GM12878 (cell line): ENCODE data around the gene ASB9. TPM values are rescaled to one million over a fixed set of nuclear protein-coding genes. Genes with fewer than 3 reads are reported as not detected.

Experiments used
- ATAC-seq: fragments of 200-7000 bp; cut with Tn5 transposase; 3 replicates; pipeline ENCODE4 v1.9.1; 2020; ENCODE audit warnings: mild to moderate bottlenecking, moderate library complexity
- BruUV-seq: library from RNA; stranded (reverse); fragments of 400-500 nt; replicated peaks from 2 replicates; lab custom pipeline; 2021; lab: Mats Ljungman, UMichigan
- CTCF ChIA-PET: fragments of 300-600 bp; sonication (Branson Sonifier 250); formaldehyde crosslinking; extraction: SDS; loops from one replicate; lab custom pipeline; 2021; ENCODE audit warnings: inconsistent platforms; lab: Yijun Ruan, JAX
- POLR2A ChIA-PET: fragments of 350-600 bp; formaldehyde crosslinking; extraction: SDS; loops from one replicate; lab custom pipeline; 2021; ENCODE audit warnings: inconsistent platforms; lab: Charles Lee
- RAD21 ChIA-PET: fragments of 300-600 bp; sonication (Branson Sonifier 250); formaldehyde crosslinking; loops from one replicate; lab custom pipeline; 2023; ENCODE audit warnings: antibody characterized with exemption; ENCODE audit not compliant: unreplicated experiment; lab: Charles Lee
- SMC1A ChIA-PET: fragments of 300-600 bp; sonication (Branson Sonifier 250); formaldehyde crosslinking; loops from one replicate; lab custom pipeline; 2023; ENCODE audit not compliant: unreplicated experiment, uncharacterized antibody; lab: Charles Lee
- DNase-seq: peaks from one replicate; pipeline ENCODE4 v3.0.0-alpha.2; 2011; ENCODE audit warnings: low read depth, low spot score
- FAIRE-seq: peaks from 3 replicates; lab custom pipeline; 2011; peaks lifted over from hg19 to GRCh38; lab: Jason Lieb, UNC
- H2AFZ ChIP-seq: 2 replicates; pipeline ENCODE4 v1.6.0; 2011; ENCODE audit warnings: low read depth, low read length, control low read depth; ENCODE audit not compliant: control insufficient read depth
- H3K27ac ChIP-seq: 2 replicates; pipeline ENCODE4 v1.5.1; 2011; ENCODE audit warnings: control low read depth; ENCODE audit not compliant: control insufficient read depth, insufficient read depth
- H3K27me3 ChIP-seq, 2 experiments: replicated peaks in 1 of 2; 2 replicates each; pipeline versions ENCODE4 v1.6.0 to v1.6.1; 2011; ENCODE audit warnings: low read length in 1 of 2; ENCODE audit not compliant: control insufficient read depth in 2 of 2, insufficient read depth in 2 of 2
- H3K36me3 ChIP-seq, 2 experiments: 2 replicates each; pipeline ENCODE4 v1.5.1; 2011; ENCODE audit warnings: low read length in 1 of 2; ENCODE audit not compliant: control insufficient read depth in 2 of 2, insufficient read depth in 2 of 2
- H3K4me1 ChIP-seq: 2 replicates; pipeline ENCODE4 v1.6.1; 2011; ENCODE audit warnings: mild to moderate bottlenecking, low read length, moderate library complexity, mixed read lengths; ENCODE audit not compliant: control insufficient read depth, insufficient read depth
- H3K4me2 ChIP-seq: 2 replicates; pipeline ENCODE4 v1.6.0; 2011; ENCODE audit warnings: control low read depth; ENCODE audit not compliant: control insufficient read depth, insufficient read depth
- H3K4me3 ChIP-seq: fragments of 200-600 bp; sonication (generic); 2 replicates; pipeline ENCODE4 v1.5.1; 2016
- H3K79me2 ChIP-seq: 2 replicates; pipeline ENCODE4 v1.6.0; 2011; ENCODE audit warnings: low read length; ENCODE audit not compliant: control insufficient read depth, insufficient read depth
- H3K9ac ChIP-seq: 2 replicates; pipeline ENCODE4 v1.8.0; 2011; ENCODE audit warnings: low read length, control low read depth, mixed read lengths; ENCODE audit not compliant: control insufficient read depth, insufficient read depth
- H3K9me3 ChIP-seq: replicated peaks from 3 replicates; pipeline ENCODE4 v1.5.1; 2011; ENCODE audit warnings: mild to moderate bottlenecking, low read length; ENCODE audit not compliant: control insufficient read depth, insufficient read depth
- H4K20me1 ChIP-seq: 2 replicates; pipeline ENCODE4 v1.6.0; 2011; ENCODE audit not compliant: control insufficient read depth, insufficient read depth
- DPF2 ChIP-seq: fragments of 450-650 bp; IDR thresholded peaks from 2 replicates; pipeline ENCODE4 v1.6.1; 2017; ENCODE audit warnings: mild to moderate bottlenecking
- JUND ChIP-seq: IDR thresholded peaks from 2 replicates; pipeline ENCODE4 v1.6.1; 2012; ENCODE audit warnings: low read depth, mild to moderate bottlenecking, low read length, improper control_type of control experiment, moderate library complexity
- NFYA ChIP-seq: IDR thresholded peaks from 2 replicates; pipeline ENCODE4 v1.6.1; 2011; ENCODE audit warnings: low read depth, mild to moderate bottlenecking, low read length, improper control_type of control experiment, borderline replicate concordance
- SMARCA5 ChIP-seq: fragments of 450-650 bp; IDR thresholded peaks from 2 replicates; pipeline ENCODE4 v1.6.1; 2017; ENCODE audit warnings: mild to moderate bottlenecking
- SUPT20H ChIP-seq: IDR thresholded peaks from 2 replicates; pipeline ENCODE4 v1.6.1; 2011; ENCODE audit warnings: low read depth, mild to moderate bottlenecking, low read length, moderate library complexity, borderline replicate concordance; ENCODE audit not compliant: control insufficient read depth
- YBX1 ChIP-seq: fragments of 450-650 bp; IDR thresholded peaks from 2 replicates; pipeline ENCODE4 v1.6.1; 2016; ENCODE audit warnings: antibody characterized with exemption
- WGBS: methylation state at CpG from one replicate; pipeline ENCODE4 v1.1.6; 2016; ENCODE audit warnings: low lambda C conversion rate; ENCODE audit not compliant: insufficient replicate concordance, insufficient coverage; ENCODE audit errors: missing lambda C conversion rate; 5-methylcytosine and 5-hydroxymethylcytosine counted together
- in situ Hi-C: fragments of 300-500 bp; cut with MboI; formaldehyde crosslinking; loops from 9 replicates; pipeline ENCODE4 v1.14.3; 2018; ENCODE audit warnings: mixed read lengths
- intact Hi-C: fragments of 100-400 bp; cut with micrococcal nuclease; formaldehyde crosslinking; loops from one replicate; pipeline ENCODE4 v1.14.2; 2022; ENCODE audit not compliant: unreplicated experiment
- polyA plus RNA-seq, 11 experiments: library from polyadenylated mRNA; depleted of rRNA in 4 of 11; unstranded in 6 of 11; stranded (reverse) in 5 of 11; fragments of >200 nt; fragmentation: Nextera tagmentation in 4 of 11; fragmentation: Illumina TruSeq in 1 of 11; extraction: Ambion mirVana in 4 of 11; extraction: Trizol in 1 of 11; gene quantifications; 1 replicate in 1 of 11; 2 replicates in 10 of 11; pipeline versions ENCODE4 v1.2.1 to v1.2.3, GENCODE V29; 2011 to 2016; ENCODE audit warnings: inconsistent platforms in 2 of 11, missing spikeins in 2 of 11, low read depth in 1 of 11
- total RNA-seq, 4 experiments: library from RNA; depleted of rRNA in 3 of 4; stranded (reverse); fragments of >200 nt in 3 of 4; fragmentation: Illumina TruSeq in 1 of 4; extraction: Trizol in 1 of 4; gene quantifications; 2 replicates each; pipeline versions ENCODE4 v1.2.1 to v1.2.3, GENCODE V29; 2013 to 2021
- TF ChIP-seq, protein P1 (sequence below): IDR thresholded peaks from 2 replicates; pipeline ENCODE4 v1.6.1; 2012; ENCODE audit warnings: improper control_type of control experiment, low read depth, low read length; ENCODE audit not compliant: insufficient replicate concordance
- TF ChIP-seq, protein P2 (sequence below): fragments of 450-650 bp; IDR thresholded peaks from 2 replicates; pipeline ENCODE4 v1.6.1; 2014; ENCODE audit warnings: mild to moderate bottlenecking

Gene ASB9
- total and polyA plus RNA-seq, 10 of the 15 experiments (the other 5 are each of a cell fraction or from before 2014, with no cell fraction given) = 0.31 to 3.5 (median 0.74) TPM

DNA sequence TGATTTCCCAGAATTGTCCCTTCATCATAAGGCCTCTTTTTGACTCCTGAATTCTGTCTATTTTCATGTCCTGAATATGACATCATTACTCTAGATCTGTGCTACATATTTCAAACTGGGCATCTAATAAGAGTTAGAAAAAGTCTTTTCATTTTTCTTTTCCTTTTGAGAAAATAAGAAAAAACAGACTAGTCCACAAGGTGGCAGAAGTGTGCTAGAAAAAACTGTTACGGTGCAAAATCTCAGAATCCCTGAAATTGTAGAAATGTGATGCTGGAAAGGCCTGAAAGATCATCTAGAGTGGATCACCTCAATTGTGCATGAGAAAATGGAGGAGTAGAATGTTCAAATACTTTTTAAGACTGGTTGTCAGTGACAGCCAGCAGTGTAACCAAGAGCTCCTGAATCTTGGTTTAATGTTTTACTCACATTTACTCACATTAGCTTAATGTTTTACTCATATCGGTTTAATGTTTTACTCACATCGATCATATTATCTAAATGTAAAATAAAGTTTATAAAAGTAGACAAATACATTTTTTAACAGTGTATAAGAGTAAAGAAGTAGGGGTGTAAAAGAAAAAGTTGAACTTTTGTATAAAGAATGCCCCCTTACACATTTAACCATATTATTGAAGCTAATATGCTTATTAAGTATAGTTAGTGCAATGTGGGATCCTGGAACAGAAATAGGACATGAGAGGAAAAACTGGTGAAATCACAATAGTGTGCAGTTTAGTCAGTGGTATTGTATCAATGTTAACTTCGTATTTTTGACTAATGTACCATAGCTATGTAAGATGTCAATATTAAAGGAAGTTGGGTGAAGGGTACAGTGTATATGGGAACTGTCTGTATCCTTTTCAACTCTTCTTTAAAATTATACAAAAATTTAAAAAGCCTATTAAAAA lies 30.3 kb upstream of the ASB9 start (continued):
- TF ChIP-seq, protein P1, sequence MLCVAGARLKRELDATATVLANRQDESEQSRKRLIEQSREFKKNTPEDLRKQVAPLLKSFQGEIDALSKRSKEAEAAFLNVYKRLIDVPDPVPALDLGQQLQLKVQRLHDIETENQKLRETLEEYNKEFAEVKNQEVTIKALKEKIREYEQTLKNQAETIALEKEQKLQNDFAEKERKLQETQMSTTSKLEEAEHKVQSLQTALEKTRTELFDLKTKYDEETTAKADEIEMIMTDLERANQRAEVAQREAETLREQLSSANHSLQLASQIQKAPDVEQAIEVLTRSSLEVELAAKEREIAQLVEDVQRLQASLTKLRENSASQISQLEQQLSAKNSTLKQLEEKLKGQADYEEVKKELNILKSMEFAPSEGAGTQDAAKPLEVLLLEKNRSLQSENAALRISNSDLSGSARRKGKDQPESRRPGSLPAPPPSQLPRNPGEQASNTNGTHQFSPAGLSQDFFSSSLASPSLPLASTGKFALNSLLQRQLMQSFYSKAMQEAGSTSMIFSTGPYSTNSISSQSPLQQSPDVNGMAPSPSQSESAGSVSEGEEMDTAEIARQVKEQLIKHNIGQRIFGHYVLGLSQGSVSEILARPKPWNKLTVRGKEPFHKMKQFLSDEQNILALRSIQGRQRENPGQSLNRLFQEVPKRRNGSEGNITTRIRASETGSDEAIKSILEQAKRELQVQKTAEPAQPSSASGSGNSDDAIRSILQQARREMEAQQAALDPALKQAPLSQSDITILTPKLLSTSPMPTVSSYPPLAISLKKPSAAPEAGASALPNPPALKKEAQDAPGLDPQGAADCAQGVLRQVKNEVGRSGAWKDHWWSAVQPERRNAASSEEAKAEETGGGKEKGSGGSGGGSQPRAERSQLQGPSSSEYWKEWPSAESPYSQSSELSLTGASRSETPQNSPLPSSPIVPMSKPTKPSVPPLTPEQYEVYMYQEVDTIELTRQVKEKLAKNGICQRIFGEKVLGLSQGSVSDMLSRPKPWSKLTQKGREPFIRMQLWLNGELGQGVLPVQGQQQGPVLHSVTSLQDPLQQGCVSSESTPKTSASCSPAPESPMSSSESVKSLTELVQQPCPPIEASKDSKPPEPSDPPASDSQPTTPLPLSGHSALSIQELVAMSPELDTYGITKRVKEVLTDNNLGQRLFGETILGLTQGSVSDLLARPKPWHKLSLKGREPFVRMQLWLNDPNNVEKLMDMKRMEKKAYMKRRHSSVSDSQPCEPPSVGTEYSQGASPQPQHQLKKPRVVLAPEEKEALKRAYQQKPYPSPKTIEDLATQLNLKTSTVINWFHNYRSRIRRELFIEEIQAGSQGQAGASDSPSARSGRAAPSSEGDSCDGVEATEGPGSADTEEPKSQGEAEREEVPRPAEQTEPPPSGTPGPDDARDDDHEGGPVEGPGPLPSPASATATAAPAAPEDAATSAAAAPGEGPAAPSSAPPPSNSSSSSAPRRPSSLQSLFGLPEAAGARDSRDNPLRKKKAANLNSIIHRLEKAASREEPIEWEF = no peak
- TF ChIP-seq NFYA = no peak

DNA sequence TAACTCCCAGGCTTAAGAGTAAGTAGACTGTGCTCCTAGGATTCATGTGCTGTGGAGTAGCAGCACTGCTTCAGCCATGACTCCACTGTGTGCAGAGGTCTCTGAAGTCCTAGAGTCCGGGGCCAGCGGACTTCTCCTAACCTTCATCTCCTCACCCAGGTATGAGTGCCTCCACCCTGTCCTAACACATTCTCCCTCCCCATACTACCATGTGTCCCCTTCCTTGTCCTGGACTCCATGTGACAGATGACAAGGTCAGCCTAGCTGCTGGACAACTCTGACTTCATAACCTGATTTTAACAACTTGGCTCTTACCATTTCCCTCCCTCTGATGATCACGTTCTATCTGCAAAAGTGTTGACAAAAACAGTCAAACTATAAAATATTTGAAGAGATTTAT lies 28.9 kb upstream of the ASB9 start:
- Histone ChIP-seq H3K79me2 (no peaks in the 10 kb centered on the region), H4K20me1 (no peaks in the 10 kb centered on the region), H3K27ac (no peak overlapping the region), H2AFZ (no peak overlapping the region), H3K9ac (no peak overlapping the region), H3K9me3 (no peaks in the 10 kb centered on the region), H3K4me2 (no peak overlapping the region), H3K27me3 (no peaks in the 10 kb centered on the region), H3K4me1 (no peaks in the 10 kb centered on the region), H3K36me3 (no peaks in the 10 kb centered on the region), H3K4me3 (no peak overlapping the region)
- in situ Hi-C loops = no loop called here
- SMC1A ChIA-PET = no interaction called here
- BruUV-seq = no TSS peak
- RAD21 ChIA-PET = interaction anchor here (1.9 kb wide), 1 partner anchor 169 kb away, joined by 7 read pairs; no protein-coding TSS in a partner anchor
- DNase-seq (no peak), FAIRE-seq (no peak), ATAC-seq (no peak)
- POLR2A ChIA-PET = no interaction called here
- CTCF ChIA-PET = interaction anchor here (0.9 to 3.8 kb wide), 6 partner anchors 8 to 169 kb away, joined by 3 to 23 read pairs (median 7); no protein-coding TSS in a partner anchor
- TF ChIP-seq, protein P2, sequence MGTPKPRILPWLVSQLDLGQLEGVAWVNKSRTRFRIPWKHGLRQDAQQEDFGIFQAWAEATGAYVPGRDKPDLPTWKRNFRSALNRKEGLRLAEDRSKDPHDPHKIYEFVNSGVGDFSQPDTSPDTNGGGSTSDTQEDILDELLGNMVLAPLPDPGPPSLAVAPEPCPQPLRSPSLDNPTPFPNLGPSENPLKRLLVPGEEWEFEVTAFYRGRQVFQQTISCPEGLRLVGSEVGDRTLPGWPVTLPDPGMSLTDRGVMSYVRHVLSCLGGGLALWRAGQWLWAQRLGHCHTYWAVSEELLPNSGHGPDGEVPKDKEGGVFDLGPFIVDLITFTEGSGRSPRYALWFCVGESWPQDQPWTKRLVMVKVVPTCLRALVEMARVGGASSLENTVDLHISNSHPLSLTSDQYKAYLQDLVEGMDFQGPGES = no peak
- TF ChIP-seq SUPT20H (no peak), YBX1 (no peak), JUND (no peak), DPF2 (no peak), SMARCA5 (no peak)
- WGBS = 68% methylated on average over 3 of the region's 3 CpGs
- intact Hi-C loops = no loop called here
